HCT116 (cell line): ENCODE measurements around the gene CAPN13. TPM values are rescaled to one million over a fixed set of nuclear protein-coding genes. Genes with fewer than 3 reads are reported as not detected.

ENCODE experiments used
- ATAC-seq: fragments of 200-7000 bp; cut with Tn5 transposase; 2 replicates; pipeline ENCODE4 v1.9.1; 2020; ENCODE audit warnings: mild to moderate bottlenecking, moderate library complexity
- BruUV-seq: library from RNA; stranded (reverse); fragments of 400-500 nt; replicated peaks from 2 replicates; lab custom pipeline; 2021; lab: Mats Ljungman, UMichigan
- CTCF ChIA-PET: fragments of 300-600 bp; sonication (Branson Sonifier 250); formaldehyde crosslinking; loops from one replicate; lab custom pipeline; 2021; ENCODE audit warnings: antibody characterized with exemption; lab: Charles Lee
- POLR2A ChIA-PET: fragments of 300-600, 350-600 bp; sonication (Branson Sonifier 250); formaldehyde crosslinking; loops from one replicate; lab custom pipeline; 2021; ENCODE audit warnings: antibody characterized with exemption; lab: Charles Lee
- RAD21 ChIA-PET, 2 experiments: fragments of 300-600 bp; sonication (Branson Sonifier 250); formaldehyde crosslinking; loops; one replicate each; lab custom pipeline; 2023; ENCODE audit warnings: low total read pairs in 2 of 2; ENCODE audit not compliant: uncharacterized antibody in 2 of 2, unreplicated experiment in 2 of 2, low non-redundant PET in 1 of 2; lab: Charles Lee
- DNase-seq: peaks from one replicate; pipeline ENCODE4 v3.0.0-alpha.2; 2010; ENCODE audit warnings: low read depth, low spot score
- H2AFZ ChIP-seq: fragments of 200-600 bp; shearing (Covaris generic), sonication (generic); 2 replicates; pipeline ENCODE4 v1.6.1; 2017; ENCODE audit warnings: low read depth, mixed run types, mixed read lengths, antibody characterized with exemption, low read length; ENCODE audit not compliant: poor library complexity, severe bottlenecking
- H3K27ac ChIP-seq: 2 replicates; pipeline ENCODE4 v1.5.1; 2012; ENCODE audit warnings: low read depth, low read length
- H3K27me3 ChIP-seq: fragments of 200-600 bp; sonication (generic); 2 replicates; pipeline ENCODE4 v1.6.1; 2016; ENCODE audit warnings: mixed run types, low read length, mixed read lengths; ENCODE audit not compliant: insufficient read depth
- H3K36me3 ChIP-seq, 2 experiments: fragments of 200-500 bp in 1 of 2; fragments of 200-600 bp in 1 of 2; sonication (Bioruptor generic) in 1 of 2; sonication (generic) in 1 of 2; 2 replicates each; pipeline versions ENCODE4 v1.5.1 to v1.6.1; 2014 to 2016; ENCODE audit warnings: low read length in 2 of 2, inconsistent platforms in 1 of 2, mixed read lengths in 1 of 2, mixed run types in 1 of 2; ENCODE audit not compliant: insufficient read depth in 2 of 2, control insufficient read depth in 1 of 2
- H3K4me1 ChIP-seq, 2 experiments: fragments of 200-600 bp in 1 of 2; sonication (generic) in 1 of 2; 2 replicates each; pipeline versions ENCODE4 v1.5.1 to v1.6.1; 2012 to 2017; ENCODE audit warnings: low read length in 2 of 2, inconsistent platforms in 1 of 2, mild to moderate bottlenecking in 1 of 2, mixed read lengths in 1 of 2, mixed run types in 1 of 2, moderate library complexity in 1 of 2; ENCODE audit not compliant: insufficient read depth in 2 of 2, control insufficient read depth in 1 of 2
- H3K4me2 ChIP-seq: fragments of 200-600 bp; sonication (generic); 2 replicates; pipeline ENCODE4 v1.6.1; 2017; ENCODE audit warnings: mixed run types, low read length, mixed read lengths
- H3K4me3 ChIP-seq, 2 experiments: fragments of 200-600 bp in 1 of 2; sonication (generic) in 1 of 2; replicated peaks in 1 of 2; 2 replicates each; pipeline ENCODE4 v1.5.1; 2011 to 2016; ENCODE audit warnings: low read length in 2 of 2, control low read depth in 1 of 2, low read depth in 1 of 2, mild to moderate bottlenecking in 1 of 2, mixed read lengths in 1 of 2, mixed run types in 1 of 2
- H3K79me2 ChIP-seq: fragments of 200-600 bp; sonication (generic); 2 replicates; pipeline ENCODE4 v1.6.1; 2017; ENCODE audit warnings: mild to moderate bottlenecking, mixed run types, low read length, moderate library complexity, mixed read lengths; ENCODE audit not compliant: insufficient read depth
- H3K9ac ChIP-seq: fragments of 200-600 bp; sonication (generic); 2 replicates; pipeline ENCODE4 v1.6.1; 2016; ENCODE audit warnings: low read length, mixed read lengths
- H3K9me2 ChIP-seq: fragments of 200-600 bp; sonication (generic), shearing (Covaris generic); 2 replicates; pipeline ENCODE4 v1.6.1; 2017; ENCODE audit warnings: mixed run types, mild to moderate bottlenecking, moderate library complexity; ENCODE audit not compliant: insufficient read depth
- H3K9me3 ChIP-seq, 2 experiments: fragments of 200-500 bp in 1 of 2; fragments of 200-600 bp in 1 of 2; sonication (Bioruptor generic) in 1 of 2; sonication (generic) in 1 of 2; 2 replicates each; pipeline ENCODE4 v1.6.1; 2014 to 2017; ENCODE audit warnings: low read length in 2 of 2, mixed read lengths in 2 of 2, inconsistent platforms in 1 of 2, low read depth in 1 of 2, mild to moderate bottlenecking in 1 of 2, mixed run types in 1 of 2, moderate library complexity in 1 of 2; ENCODE audit not compliant: control insufficient read depth in 1 of 2, insufficient read depth in 1 of 2
- H4K20me1 ChIP-seq: fragments of 200-600 bp; sonication (generic), shearing (Covaris generic); 2 replicates; pipeline ENCODE4 v1.6.1; 2017; ENCODE audit warnings: mixed run types, mild to moderate bottlenecking, moderate library complexity; ENCODE audit not compliant: insufficient read depth
- ATF3 ChIP-seq: IDR thresholded peaks from 2 replicates; pipeline ENCODE4 v1.6.1; 2012
- CBX3 ChIP-seq: IDR thresholded peaks from 2 replicates; pipeline ENCODE4 v1.6.1; 2012; ENCODE audit warnings: low read depth
- EGR1 ChIP-seq: IDR thresholded peaks from 2 replicates; pipeline ENCODE4 v1.6.1; 2012; ENCODE audit warnings: low read depth
- EZH2 ChIP-seq: fragments of 200-600 bp; sonication (generic); IDR thresholded peaks from 2 replicates; pipeline ENCODE4 v1.6.1; 2017; ENCODE audit warnings: antibody characterized with exemption, mixed run types
- FOSL1 ChIP-seq: IDR thresholded peaks from 2 replicates; pipeline ENCODE4 v1.6.1; 2012; ENCODE audit warnings: low read depth
- RAD21 ChIP-seq: IDR thresholded peaks from 2 replicates; pipeline ENCODE4 v1.6.1; 2012; ENCODE audit warnings: low read depth, mild to moderate bottlenecking
- SIN3A ChIP-seq: IDR thresholded peaks from 2 replicates; pipeline ENCODE4 v1.6.1; 2012; ENCODE audit warnings: low read depth
- SRF ChIP-seq: IDR thresholded peaks from 2 replicates; pipeline ENCODE4 v1.6.1; 2012; ENCODE audit warnings: low read depth
- ZFX ChIP-seq: fragments of 450-650 bp; IDR thresholded peaks from 2 replicates; pipeline ENCODE4 v1.6.1; 2017
- ZNF274 ChIP-seq: fragments of 200-500 bp; sonication (Bioruptor generic); IDR thresholded peaks from 2 replicates; pipeline ENCODE4 v1.6.1; 2014; ENCODE audit warnings: mild to moderate bottlenecking, low read depth, low read length, inconsistent platforms
- intact Hi-C: fragments of 100-400 bp; cut with micrococcal nuclease; formaldehyde crosslinking; loops from 2 replicates; pipeline ENCODE4 v1.10.0; 2022
- total RNA-seq: library from RNA; stranded (reverse); gene quantifications from one replicate; pipeline ENCODE4 v1.2.1, GENCODE V29; 2021; ENCODE audit not compliant: unreplicated experiment
- TF ChIP-seq, protein P1 (sequence below): IDR thresholded peaks from 2 replicates; pipeline ENCODE4 v1.6.1; 2011; ENCODE audit warnings: mild to moderate bottlenecking, low read length, moderate library complexity; ENCODE audit not compliant: insufficient replicate concordance; ENCODE audit errors: extremely low read depth
- TF ChIP-seq, protein P2 (sequence below): IDR thresholded peaks from 2 replicates; pipeline ENCODE4 v1.6.1; 2012
- TF ChIP-seq, protein P3 (sequence below), 3 experiments: fragments of 200-600 bp in 1 of 3; sonication (generic) in 1 of 3; IDR thresholded peaks in 2 of 3; conservative IDR thresholded peaks in 1 of 3; 2 replicates each; pipeline ENCODE4 v1.5.1; 2012 to 2017; ENCODE audit warnings: low read depth in 2 of 3, low read length in 2 of 3, antibody characterized with exemption in 1 of 3, borderline replicate concordance in 1 of 3, control low read depth in 1 of 3, mild to moderate bottlenecking in 1 of 3, mixed read lengths in 1 of 3, mixed run types in 1 of 3, moderate library complexity in 1 of 3; ENCODE audit not compliant: insufficient read depth in 1 of 3

The CAPN13 gene
- total RNA-seq, 1 experiment from 2014 or later = 0.25 TPM

DNA sequence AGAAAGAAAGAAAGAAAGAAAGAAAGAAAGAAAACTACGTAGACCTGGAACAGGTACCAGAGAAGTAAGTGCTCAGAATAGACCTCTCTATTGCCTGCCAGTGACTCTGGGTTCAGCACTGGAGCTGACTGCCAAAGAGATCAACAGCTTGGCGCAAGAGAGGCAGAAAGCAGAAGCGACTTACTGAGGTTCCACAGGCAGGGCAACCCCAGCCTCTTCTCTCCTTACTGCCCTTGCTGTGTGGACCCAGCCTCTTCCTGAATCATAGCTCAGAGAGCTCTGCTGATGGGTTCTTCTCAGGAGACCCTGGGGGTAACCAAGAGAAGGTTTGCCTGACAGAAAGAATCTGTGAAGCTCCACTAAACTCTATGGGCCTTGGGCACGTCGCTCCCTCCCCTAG lies 7.1 kb downstream of the CAPN13 start (continued):
- TF ChIP-seq FOSL1 (no peak), SIN3A (no peak)

- Histone ChIP-seq H2AFZ (no peak overlapping the region), H3K9me3 (no peaks in the 10 kb centered on the region), H3K36me3 (no peaks in the 10 kb centered on the region), H4K20me1 (no peaks in the 10 kb centered on the region), H3K4me1 (no peaks in the 10 kb centered on the region), H3K79me2 (no peaks in the 10 kb centered on the region), H3K27me3 (peaks cover 20% of the 10 kb centered on the region), H3K27ac (no peak overlapping the region), H3K9ac (no peak overlapping the region), H3K4me2 (no peak overlapping the region), H3K9me2 (no peaks in the 10 kb centered on the region), H3K4me3 (no peak overlapping the region)
- intact Hi-C loops = no loop called here
- no TSS peak for BruUV-seq
- RAD21 ChIA-PET = no interaction called here
- DNase-seq (no peak), ATAC-seq (no peak)
- TF ChIP-seq SRF (no peak), RAD21 (no peak), ZFX (no peak), CBX3 (no peak), ZNF274 (no peak), EGR1 (no peak), ATF3 (no peak), EZH2 (no peak)
- TF ChIP-seq, protein P1, sequence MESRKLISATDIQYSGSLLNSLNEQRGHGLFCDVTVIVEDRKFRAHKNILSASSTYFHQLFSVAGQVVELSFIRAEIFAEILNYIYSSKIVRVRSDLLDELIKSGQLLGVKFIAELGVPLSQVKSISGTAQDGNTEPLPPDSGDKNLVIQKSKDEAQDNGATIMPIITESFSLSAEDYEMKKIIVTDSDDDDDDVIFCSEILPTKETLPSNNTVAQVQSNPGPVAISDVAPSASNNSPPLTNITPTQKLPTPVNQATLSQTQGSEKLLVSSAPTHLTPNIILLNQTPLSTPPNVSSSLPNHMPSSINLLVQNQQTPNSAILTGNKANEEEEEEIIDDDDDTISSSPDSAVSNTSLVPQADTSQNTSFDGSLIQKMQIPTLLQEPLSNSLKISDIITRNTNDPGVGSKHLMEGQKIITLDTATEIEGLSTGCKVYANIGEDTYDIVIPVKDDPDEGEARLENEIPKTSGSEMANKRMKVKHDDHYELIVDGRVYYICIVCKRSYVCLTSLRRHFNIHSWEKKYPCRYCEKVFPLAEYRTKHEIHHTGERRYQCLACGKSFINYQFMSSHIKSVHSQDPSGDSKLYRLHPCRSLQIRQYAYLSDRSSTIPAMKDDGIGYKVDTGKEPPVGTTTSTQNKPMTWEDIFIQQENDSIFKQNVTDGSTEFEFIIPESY = no peak
- TF ChIP-seq, protein P2, sequence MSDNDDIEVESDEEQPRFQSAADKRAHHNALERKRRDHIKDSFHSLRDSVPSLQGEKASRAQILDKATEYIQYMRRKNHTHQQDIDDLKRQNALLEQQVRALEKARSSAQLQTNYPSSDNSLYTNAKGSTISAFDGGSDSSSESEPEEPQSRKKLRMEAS = no peak
- TF ChIP-seq, protein P3, sequence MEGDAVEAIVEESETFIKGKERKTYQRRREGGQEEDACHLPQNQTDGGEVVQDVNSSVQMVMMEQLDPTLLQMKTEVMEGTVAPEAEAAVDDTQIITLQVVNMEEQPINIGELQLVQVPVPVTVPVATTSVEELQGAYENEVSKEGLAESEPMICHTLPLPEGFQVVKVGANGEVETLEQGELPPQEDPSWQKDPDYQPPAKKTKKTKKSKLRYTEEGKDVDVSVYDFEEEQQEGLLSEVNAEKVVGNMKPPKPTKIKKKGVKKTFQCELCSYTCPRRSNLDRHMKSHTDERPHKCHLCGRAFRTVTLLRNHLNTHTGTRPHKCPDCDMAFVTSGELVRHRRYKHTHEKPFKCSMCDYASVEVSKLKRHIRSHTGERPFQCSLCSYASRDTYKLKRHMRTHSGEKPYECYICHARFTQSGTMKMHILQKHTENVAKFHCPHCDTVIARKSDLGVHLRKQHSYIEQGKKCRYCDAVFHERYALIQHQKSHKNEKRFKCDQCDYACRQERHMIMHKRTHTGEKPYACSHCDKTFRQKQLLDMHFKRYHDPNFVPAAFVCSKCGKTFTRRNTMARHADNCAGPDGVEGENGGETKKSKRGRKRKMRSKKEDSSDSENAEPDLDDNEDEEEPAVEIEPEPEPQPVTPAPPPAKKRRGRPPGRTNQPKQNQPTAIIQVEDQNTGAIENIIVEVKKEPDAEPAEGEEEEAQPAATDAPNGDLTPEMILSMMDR (IDR thresholded peaks at IDR 0.05 in 2 of 3, conservative IDR thresholded peaks at IDR 0.05 in 1 of 3; ENCODE audit: borderline replicate concordance in 1 of 3, insufficient read depth in 1 of 3, low read depth in 2 of 3, low read length in 2 of 3) = no peak
- POLR2A ChIA-PET = no interaction called here
- CTCF ChIA-PET = no interaction called here
Observed at GRCh38 chr2:30799366-30799765, 7.9 kb downstream of the CAPN13 start.
